H9 (cell line): ENCODE results near the gene ECHS1. TPM values are rescaled to one million over a fixed set of nuclear protein-coding genes. Genes with fewer than 3 reads are reported as not detected.

Source experiments
- DNase-seq: peaks from one replicate; pipeline ENCODE4 v3.0.0-alpha.2; 2017
- H2AFZ ChIP-seq: one replicate; pipeline ENCODE4 v1.6.1; 2013; ENCODE audit warnings: mild to moderate bottlenecking, low read length, control low read depth, moderate library complexity
- H2AK5ac ChIP-seq: 2 replicates; pipeline ENCODE4 v1.6.1; 2013; ENCODE audit warnings: low read length, control low read depth, mixed read lengths; ENCODE audit not compliant: insufficient read length
- H2BK120ac ChIP-seq: one replicate; pipeline ENCODE4 v1.6.1; 2013; ENCODE audit warnings: low read depth, mild to moderate bottlenecking, low read length, control low read depth, inconsistent platforms; ENCODE audit not compliant: poor library complexity, severe bottlenecking
- H2BK12ac ChIP-seq: 2 replicates; pipeline ENCODE4 v1.6.1; 2013; ENCODE audit warnings: low read length, control low read depth, mixed read lengths, low read depth; ENCODE audit not compliant: insufficient read length
- H2BK15ac ChIP-seq: 2 replicates; pipeline ENCODE4 v1.6.1; 2013; ENCODE audit warnings: low read depth, low read length, control low read depth
- H2BK20ac ChIP-seq: one replicate; pipeline ENCODE4 v1.6.1; 2013; ENCODE audit warnings: low read depth, mild to moderate bottlenecking, low read length, control low read depth, inconsistent platforms; ENCODE audit not compliant: poor library complexity, severe bottlenecking
- H2BK5ac ChIP-seq: 2 replicates; pipeline ENCODE4 v1.6.1; 2013; ENCODE audit warnings: low read length, control low read depth, mixed read lengths; ENCODE audit not compliant: insufficient read length
- H3K14ac ChIP-seq: 2 replicates; pipeline ENCODE4 v1.6.1; 2013; ENCODE audit warnings: low read length, control low read depth; ENCODE audit not compliant: insufficient read depth
- H3K18ac ChIP-seq: 2 replicates; pipeline ENCODE4 v1.6.1; 2013; ENCODE audit warnings: low read depth, mild to moderate bottlenecking, mixed read lengths, low read length, control low read depth; ENCODE audit not compliant: insufficient read length
- H3K23ac ChIP-seq: 2 replicates; pipeline ENCODE4 v1.6.1; 2013; ENCODE audit warnings: low read length, control low read depth, mixed read lengths, low read depth; ENCODE audit not compliant: insufficient read length
- H3K23me2 ChIP-seq: 2 replicates; pipeline ENCODE4 v1.6.1; 2013; ENCODE audit warnings: low read depth, mild to moderate bottlenecking, mixed read lengths, low read length, control low read depth; ENCODE audit not compliant: insufficient read length, poor library complexity, severe bottlenecking
- H3K27ac ChIP-seq: 2 replicates; pipeline ENCODE4 v1.5.1; 2013; ENCODE audit warnings: low read length, control low read depth, mixed read lengths, low read depth; ENCODE audit not compliant: insufficient read length
- H3K27me3 ChIP-seq: 2 replicates; pipeline ENCODE4 v1.6.1; 2013; ENCODE audit warnings: low read length, control low read depth, inconsistent platforms; ENCODE audit not compliant: insufficient read depth
- H3K4ac ChIP-seq: 2 replicates; pipeline ENCODE4 v1.6.1; 2013; ENCODE audit warnings: low read depth, mild to moderate bottlenecking, control low read depth, inconsistent platforms, low read length, moderate library complexity
- H3K4me1 ChIP-seq: 2 replicates; pipeline ENCODE4 v1.6.1; 2013; ENCODE audit warnings: low read length, control low read depth, inconsistent platforms; ENCODE audit not compliant: insufficient read depth
- H3K4me2 ChIP-seq: 2 replicates; pipeline ENCODE4 v1.6.1; 2013; ENCODE audit warnings: low read length, control low read depth, mixed read lengths; ENCODE audit not compliant: insufficient read length, insufficient read depth
- H3K56ac ChIP-seq: 2 replicates; pipeline ENCODE4 v1.6.1; 2013; ENCODE audit warnings: low read depth, mild to moderate bottlenecking, mixed read lengths, low read length, control low read depth; ENCODE audit not compliant: insufficient read length
- H3K79me1 ChIP-seq: 2 replicates; pipeline ENCODE4 v1.6.1; 2013; ENCODE audit warnings: low read depth, mild to moderate bottlenecking, moderate library complexity, low read length, control low read depth, inconsistent platforms; ENCODE audit not compliant: insufficient read depth, poor library complexity, severe bottlenecking
- H3K79me2 ChIP-seq: 2 replicates; pipeline ENCODE4 v1.6.1; 2013; ENCODE audit warnings: low read length, control low read depth, inconsistent platforms; ENCODE audit not compliant: insufficient read depth
- H3K9ac ChIP-seq: 2 replicates; pipeline ENCODE4 v1.6.1; 2013; ENCODE audit warnings: low read length, control low read depth, mixed read lengths; ENCODE audit not compliant: insufficient read length; ENCODE audit errors: extremely low read depth
- H3K9me3 ChIP-seq: one replicate; pipeline ENCODE4 v1.6.1; 2013; ENCODE audit warnings: low read depth, low read length, inconsistent platforms; ENCODE audit not compliant: control insufficient read depth
- H3T11ph ChIP-seq: one replicate; pipeline ENCODE4 v1.6.1; 2013; ENCODE audit warnings: mild to moderate bottlenecking, low read length, control low read depth, inconsistent platforms
- H4K20me1 ChIP-seq: one replicate; pipeline ENCODE4 v1.6.1; 2013; ENCODE audit not compliant: control insufficient read depth, insufficient read length, insufficient read depth
- H4K5ac ChIP-seq: 2 replicates; pipeline ENCODE4 v1.6.1; 2013; ENCODE audit warnings: low read depth, mild to moderate bottlenecking, mixed read lengths, low read length, control low read depth; ENCODE audit not compliant: insufficient read length
- H4K8ac ChIP-seq: replicated peaks from 2 replicates; pipeline ENCODE4 v1.6.1; 2013; ENCODE audit warnings: low read length, control low read depth, mixed read lengths, low read depth; ENCODE audit not compliant: insufficient read length
- H4K91ac ChIP-seq: 2 replicates; pipeline ENCODE4 v1.6.1; 2013; ENCODE audit warnings: low read depth, mild to moderate bottlenecking, moderate library complexity, mixed read lengths, low read length, control low read depth; ENCODE audit not compliant: insufficient read length
- H3K27ac Mint-ChIP-seq, 3 experiments: 2 replicates in 2 of 3; 3 replicates in 1 of 3; pipeline ENCODE4 v1.8.0; 2020 to 2021; ENCODE audit warnings: mixed read lengths in 3 of 3, mild to moderate bottlenecking in 1 of 3, moderate library complexity in 1 of 3
- H3K27me3 Mint-ChIP-seq: 2 replicates; pipeline ENCODE4 v1.8.0; 2021; ENCODE audit warnings: low read depth, mild to moderate bottlenecking, moderate library complexity, mixed read lengths
- H3K36me3 Mint-ChIP-seq, 3 experiments: 2 replicates in 2 of 3; 3 replicates in 1 of 3; pipeline ENCODE4 v1.8.0; 2020 to 2021; ENCODE audit warnings: low read depth in 3 of 3, mixed read lengths in 3 of 3; ENCODE audit not compliant: insufficient read depth in 1 of 3
- H3K4me1 Mint-ChIP-seq, 2 experiments: 2 replicates each; pipeline ENCODE4 v1.8.0; 2020; ENCODE audit warnings: mixed read lengths in 2 of 2
- H3K4me3 Mint-ChIP-seq, 2 experiments: 2 replicates in 1 of 2; 3 replicates in 1 of 2; pipeline ENCODE4 v1.8.0; 2020 to 2021; ENCODE audit warnings: mild to moderate bottlenecking in 2 of 2, mixed read lengths in 2 of 2, moderate library complexity in 1 of 2
- H3K9me3 Mint-ChIP-seq, 2 experiments: 2 replicates in 1 of 2; 3 replicates in 1 of 2; pipeline ENCODE4 v1.8.0; 2020; ENCODE audit warnings: mild to moderate bottlenecking in 2 of 2, mixed read lengths in 2 of 2, moderate library complexity in 1 of 2
- CTCF ChIP-seq: fragments of 200-600 bp; sonication (generic); conservative IDR thresholded peaks from 3 replicates; pipeline ENCODE4 v1.8.0; 2021; ENCODE audit warnings: antibody characterized with exemption, mild to moderate bottlenecking
- WGBS: extraction: QIAGEN DNeasy Blood & Tissue Kit; methylation state at CpG from one replicate; pipeline ENCODE4 v1.1.7; 2013; ENCODE audit warnings: missing lambda C conversion rate, low lambda C conversion rate, mixed read lengths; ENCODE audit not compliant: insufficient read length; ENCODE audit errors: extremely low coverage; 5-methylcytosine and 5-hydroxymethylcytosine counted together
- total RNA-seq: library from RNA; stranded (reverse); gene quantifications from 2 replicates; pipeline ENCODE4 v1.2.1, GENCODE V29; 2021

Gene ECHS1
- total RNA-seq, 1 experiment from 2014 or later, result 94.1 TPM

DNA sequence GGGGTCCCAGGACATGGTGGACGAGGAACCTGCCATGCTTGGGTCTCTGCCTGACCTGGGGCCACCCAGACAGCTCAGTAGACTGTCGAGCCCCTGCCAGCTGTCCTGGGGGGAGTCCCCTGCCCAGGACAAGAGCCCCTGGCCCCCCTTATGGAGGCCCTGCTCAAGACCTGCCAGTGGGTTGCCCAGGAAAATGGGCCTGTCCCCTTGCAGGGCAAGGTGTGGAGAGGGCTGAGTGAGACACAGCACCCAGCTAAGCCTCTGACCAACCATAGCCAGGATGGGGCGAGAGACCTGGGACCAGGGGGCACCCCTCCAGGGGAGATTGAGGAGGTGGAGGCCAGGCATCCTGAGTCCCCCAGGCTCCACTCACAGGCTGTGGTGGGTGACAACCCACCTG lies 17.2 kb downstream of the ECHS1 start:
- H3K4me2 ChIP-seq, result no peak overlapping the region
- Mint-ChIP-seq H3K27ac (no peak overlapping the region), H3K4me3 (peak overlapping the region; percentile 50 to 68), H3K36me3 (peaks cover 0 to 3% (median 3%) of the 10 kb centered on the region in 3 experiments; a peak in 1 of 7 replicates), H3K9me3 (no peaks in the 10 kb centered on the region), H3K4me1 (peaks cover 2 to 3% of the 10 kb centered on the region in 2 experiments; a peak in 1 of 4 replicates), H3K27me3 (peaks cover 24% of the 10 kb centered on the region)
- no peak overlapping the region for H3T11ph ChIP-seq
- H3K79me2 ChIP-seq, result no peaks in the 10 kb centered on the region
- H3K18ac ChIP-seq, result no peak overlapping the region
- H3K79me1 ChIP-seq, result no peaks in the 10 kb centered on the region
- H3K27ac ChIP-seq, result no peak overlapping the region
- no peak for DNase-seq
- no peaks in the 10 kb centered on the region; the same call in 1 of the 2 replicates for H3K27me3 ChIP-seq
- H3K14ac ChIP-seq, result no peak overlapping the region
- no peak overlapping the region for H4K5ac ChIP-seq
- WGBS, result no CpG with 5 or more reads among the region's 3 CpGs
- no peak overlapping the region for H3K23ac ChIP-seq
- no peak overlapping the region for H2AFZ ChIP-seq
- H3K56ac ChIP-seq, result no peak overlapping the region
- H2BK120ac ChIP-seq, result no peak overlapping the region
- no peaks in the 10 kb centered on the region for H4K20me1 ChIP-seq
- no peaks in the 10 kb centered on the region for H3K4me1 ChIP-seq
- no peaks in the 10 kb centered on the region for H3K23me2 ChIP-seq
- TF ChIP-seq CTCF, result no peak
- no peak overlapping the region for H2AK5ac ChIP-seq
- H2BK5ac ChIP-seq, result no peak overlapping the region
- no peak overlapping the region for H4K8ac ChIP-seq
- H2BK20ac ChIP-seq, result no peak overlapping the region
- no peak overlapping the region for H3K9ac ChIP-seq
- no peaks in the 10 kb centered on the region for H3K9me3 ChIP-seq
- H2BK15ac ChIP-seq, result no peak overlapping the region
- no peak overlapping the region for H3K4ac ChIP-seq
- no peak overlapping the region for H4K91ac ChIP-seq
- H2BK12ac ChIP-seq, result no peak overlapping the region
